GM19324 (cell line): Measurements from ENCODE around the gene KRT33A.

ENCODE experiments used
- ATAC-seq: cut with Tn5 transposase; IDR thresholded peaks from one replicate; pipeline ENCODE4 v1.9.1; 2021; ENCODE audit warnings: mild to moderate bottlenecking, moderate library complexity; ENCODE audit not compliant: unreplicated experiment, low FRiP score

Gene KRT33A

DNA sequence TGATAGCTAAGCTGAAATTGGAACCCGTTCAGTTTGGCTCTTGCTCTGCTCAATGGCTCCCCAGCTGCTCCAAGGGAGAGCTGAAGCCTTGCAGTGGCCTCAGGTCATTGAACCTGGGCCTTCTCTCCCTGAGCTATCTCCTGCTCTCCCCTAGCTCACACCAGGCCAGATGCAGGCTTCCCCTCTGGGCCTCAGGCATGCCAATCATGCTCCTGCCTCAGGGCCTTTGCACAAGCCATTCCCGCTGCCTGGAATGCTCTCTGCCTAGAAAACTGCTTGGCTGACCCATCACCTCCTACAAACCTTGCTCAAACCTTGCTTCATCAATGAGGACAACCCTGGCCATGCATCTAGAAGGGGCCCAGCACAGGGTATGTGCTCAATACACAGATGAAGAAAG is 18.4 kb downstream of the KRT33A start:
- no peak for ATAC-seq

- ATAC-seq: no peak
Measured at GRCh38 chr17:41331606-41332005, 19.0 kb downstream of the KRT33A start.

GRCh38 chr17:41329279-41329948 is 21.2 kb downstream of the KRT33A start:
- no peak for ATAC-seq

DNA sequence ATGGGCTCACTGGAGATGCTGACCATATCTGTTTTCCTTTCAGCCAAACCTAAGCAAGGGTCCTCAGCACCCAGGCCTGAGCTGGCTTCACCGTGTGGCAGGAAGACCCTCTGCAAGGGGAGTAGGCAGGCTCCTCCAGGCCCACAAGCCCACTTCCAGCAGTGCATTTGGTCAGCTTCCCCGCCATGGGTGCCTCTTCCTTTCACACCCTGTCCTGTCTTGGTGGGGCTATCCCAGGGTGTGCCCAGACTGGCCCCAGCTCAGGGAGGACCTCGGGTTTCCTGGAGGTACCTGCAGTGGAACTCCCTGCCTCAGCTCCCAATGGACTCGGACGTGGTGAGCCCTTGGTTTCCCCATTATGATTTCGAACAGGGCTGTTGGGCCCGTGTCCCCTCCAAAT is 22.4 kb downstream of the KRT33A start:
- ATAC-seq: no peak

- ATAC-seq: no peak
Measured at GRCh38 chr17:41327411-41328120, 23.1 kb downstream of the KRT33A start.

DNA sequence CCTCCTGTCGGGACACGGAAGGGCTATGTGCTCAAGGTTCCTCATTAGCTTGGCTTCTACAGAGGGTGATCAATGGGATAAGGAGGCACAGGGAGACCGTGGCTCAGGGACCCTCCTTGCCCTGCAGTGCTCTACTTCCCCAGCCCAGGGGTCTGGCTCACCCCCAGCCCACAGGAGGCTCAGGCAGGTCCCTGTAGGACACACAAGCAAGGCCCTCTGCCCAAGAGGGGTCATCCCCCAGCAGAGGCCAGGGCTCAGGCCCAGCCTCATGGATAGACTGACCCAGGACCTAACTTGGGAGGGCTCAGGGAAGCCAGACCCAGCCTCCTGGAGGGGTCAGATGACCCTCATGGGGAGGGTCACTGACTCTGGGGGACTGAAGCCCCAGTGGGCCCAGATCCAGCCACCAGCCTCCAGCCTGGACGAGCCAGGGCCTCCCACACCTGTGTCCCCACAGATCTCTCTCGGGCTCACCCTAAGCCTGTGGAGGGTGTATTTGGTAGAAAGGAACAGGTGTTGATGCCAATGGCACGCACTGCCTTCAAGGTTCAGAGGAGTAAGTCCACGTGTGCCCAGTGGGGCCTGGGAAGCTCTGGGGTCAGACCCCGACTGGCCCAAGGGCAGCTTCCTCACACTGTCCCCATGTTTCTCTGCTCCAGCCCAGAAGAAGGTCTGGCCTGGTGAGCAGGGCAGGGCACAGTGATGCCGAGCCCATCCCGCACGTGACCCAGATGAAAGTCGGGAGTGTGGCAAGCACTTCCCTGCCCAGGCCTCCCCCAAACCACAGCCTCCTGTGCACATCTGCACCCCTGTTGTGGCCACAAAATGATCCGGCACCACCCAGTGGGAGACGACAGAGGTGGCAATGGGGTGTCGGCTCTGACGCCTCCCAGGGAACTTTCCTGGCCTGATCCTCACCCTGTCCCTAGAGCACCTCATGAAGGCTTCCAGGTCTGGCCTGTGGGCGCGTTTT is 24.2 kb downstream of the KRT33A start:
- no peak for ATAC-seq

- no peak for ATAC-seq
Measured at GRCh38 chr17:41325611-41326010, 25.0 kb downstream of the KRT33A start.

DNA sequence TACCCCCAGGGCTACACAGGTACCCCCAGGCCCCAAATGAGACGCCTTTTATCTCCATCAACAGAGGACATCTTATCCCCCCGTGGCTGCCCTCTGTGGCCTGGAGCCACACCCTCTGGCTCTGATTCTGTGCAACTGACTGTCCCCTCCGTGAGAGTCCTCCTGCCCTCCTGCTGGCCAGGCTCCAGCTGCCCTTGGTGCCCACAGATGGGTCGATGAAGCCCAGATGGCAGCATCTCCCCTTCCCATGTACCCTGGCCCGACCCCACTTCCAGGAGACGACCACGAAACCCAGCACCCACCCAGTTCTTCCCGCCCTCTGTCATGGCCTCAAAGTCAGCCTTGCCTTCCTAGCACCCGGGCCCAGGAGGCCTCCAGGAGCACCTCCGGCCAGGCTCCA is 25.5 kb downstream of the KRT33A start:
- ATAC-seq: no peak

GRCh38 chr17:41324180-41325075 is 26.2 kb downstream of the KRT33A start:
- no peak for ATAC-seq

- ATAC-seq: no peak
Measured at GRCh38 chr17:41322903-41323895, 27.4 kb downstream of the KRT33A start.

DNA sequence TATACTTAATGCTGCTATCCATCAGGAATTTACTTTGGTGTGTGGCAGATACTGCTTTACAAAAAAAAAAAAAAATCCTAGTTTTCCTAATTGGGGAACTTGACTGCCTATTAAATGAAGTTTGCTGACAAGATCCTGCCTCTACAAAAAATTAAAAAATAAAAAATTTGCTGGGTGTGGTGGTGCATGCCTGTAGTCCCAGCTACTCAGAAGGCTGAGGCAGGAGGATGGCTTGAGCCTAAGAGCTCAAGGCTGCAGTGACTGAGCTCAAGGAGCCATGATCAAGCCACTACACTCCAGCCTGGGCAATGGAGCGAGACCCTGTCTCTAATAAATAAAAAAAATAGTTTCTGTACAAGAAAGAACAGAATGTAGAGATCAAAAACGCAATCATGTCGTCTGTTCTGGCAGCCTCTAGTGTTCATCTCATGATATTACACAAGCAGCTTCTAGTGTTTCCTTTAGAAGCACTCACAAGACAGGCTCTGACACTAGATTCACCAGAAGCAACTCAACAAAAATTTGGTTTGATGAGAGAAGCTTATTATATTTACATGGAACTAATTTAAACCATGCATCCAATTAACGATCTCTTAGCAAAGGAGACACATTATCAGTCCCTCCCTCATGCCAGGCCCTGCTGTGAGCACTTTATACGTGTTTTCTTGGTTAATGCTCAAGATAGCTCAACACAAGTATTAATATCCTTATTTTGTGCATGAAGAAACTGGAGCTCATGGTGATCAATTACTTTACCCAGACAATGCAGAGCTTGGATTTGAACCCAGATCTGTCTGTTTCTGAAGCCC is 28.3 kb downstream of the KRT33A start:
- no peak for ATAC-seq

- ATAC-seq: no peak
Measured at GRCh38 chr17:41318231-41318630, 32.4 kb downstream of the KRT33A start.

- ATAC-seq: no peak
Measured at GRCh38 chr17:41315814-41316445, 34.7 kb downstream of the KRT33A start.

DNA sequence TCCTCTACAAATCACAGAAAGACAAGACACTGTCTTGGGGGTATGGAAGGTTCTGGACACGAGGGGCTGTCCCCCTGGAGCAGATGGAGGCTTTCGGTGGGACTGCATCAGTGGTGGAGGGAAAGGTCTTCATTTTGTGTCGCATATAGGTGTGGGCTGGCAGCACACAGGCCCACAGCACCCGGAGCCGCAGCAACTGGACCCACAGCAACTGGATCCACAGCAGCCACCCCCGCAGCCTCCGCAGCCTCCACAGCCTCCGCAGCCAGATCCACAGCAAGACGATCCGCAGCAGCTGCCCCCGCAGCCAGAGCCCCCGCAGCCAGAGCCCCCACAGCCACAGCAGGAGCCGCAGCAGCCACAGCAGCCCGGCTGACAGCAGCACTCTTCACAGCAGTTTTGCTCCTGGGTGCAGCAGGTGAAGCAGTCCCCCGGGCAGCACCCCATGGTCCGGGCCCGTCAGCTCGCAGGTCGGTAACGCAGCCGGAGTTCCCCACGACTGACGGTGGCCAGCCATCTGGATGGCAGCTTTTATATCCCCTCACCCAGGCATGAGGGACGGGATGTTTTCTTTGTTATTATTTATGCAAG is 35.3 kb downstream of the KRT33A start, which contains the start of gene KRTAP17-1:
Gene KRTAP17-1, minus strand, starts transcription at position 507 of the 591 bp plus-strand sequence. Its CDS starts 60 bp downstream, at position 447.
- ATAC-seq: no peak

- ATAC-seq: no peak
Measured at GRCh38 chr17:41311111-41311510, 39.5 kb downstream of the KRT33A start.

GRCh38 chr17:41308918-41309359 is 41.7 kb downstream of the KRT33A start, which contains the start of gene KRTAP16-1:
KRTAP16-1 (minus strand) TSS chr17:41309309; CDS start chr17:41309253, 56 bp downstream.
- ATAC-seq: no peak
